Gastrocnemius medialis (tissue), 4 donors: ENCODE data around the gene FKBP5. TPM values are rescaled to one million over a fixed set of nuclear protein-coding genes. Genes with fewer than 3 reads are reported as not detected.
A peak's percentile ranks its signal among the peaks of the same experiment; 100 is the strongest.

Experiments used
- ATAC-seq, 2 donors: fragments of 150-250 bp; one replicate each; pipeline ENCODE4 v1.9.1; 2016
- DNase-seq, 2 donors: peaks; one replicate each; pipeline ENCODE4 v3.0.0-alpha.2; 2019
- H3K27ac ChIP-seq, 4 donors: fragments of 200-600 bp; sonication (generic); 1 replicate in 1 of 4; 2 replicates in 3 of 4; pipeline ENCODE4 v1.5.1; 2016 to 2018; ENCODE audit warnings: mild to moderate bottlenecking in 2 of 4, moderate library complexity in 1 of 4
- H3K27me3 ChIP-seq, 3 donors: fragments of 200-600 bp; sonication (generic) in 2 of 3; 1 replicate in 1 of 3; 2 replicates in 2 of 3; pipeline versions ENCODE4 v1.5.1 to v1.6.0; 2016 to 2019; ENCODE audit warnings: mild to moderate bottlenecking in 1 of 3, moderate library complexity in 1 of 3
- H3K36me3 ChIP-seq, 2 donors: fragments of 200-600 bp; sonication (generic) in 1 of 2; one replicate each; pipeline ENCODE4 v1.5.1; 2017 to 2018
- H3K4me1 ChIP-seq, 2 donors: fragments of 200-600 bp; sonication (generic) in 1 of 2; one replicate each; pipeline ENCODE4 v1.5.1; 2016 to 2017; ENCODE audit warnings: mild to moderate bottlenecking in 2 of 2
- H3K4me3 ChIP-seq, 4 donors: fragments of 200-600 bp; sonication (generic) in 3 of 4; 1 replicate in 1 of 4; 2 replicates in 3 of 4; pipeline ENCODE4 v1.5.1; 2016 to 2019; ENCODE audit warnings: mild to moderate bottlenecking in 2 of 4
- H3K9me3 ChIP-seq, 3 donors: fragments of 200-600 bp; sonication (generic) in 2 of 3; 1 replicate in 1 of 3; 2 replicates in 2 of 3; pipeline ENCODE4 v1.5.1; 2016 to 2019
- POLR2A ChIP-seq, 2 donors: fragments of 450-650 bp; IDR thresholded peaks; one replicate each; pipeline ENCODE4 v1.6.1; 2017; ENCODE audit warnings: antibody characterized with exemption in 2 of 2, mild to moderate bottlenecking in 2 of 2, moderate library complexity in 2 of 2
- in situ Hi-C, 4 donors: fragments of 200-750 bp; cut with MboI; loops; one replicate each; pipeline versions ENCODE4 v1.15.0 to v1.8.0; 2017; ENCODE audit warnings: low sequenced_read_pairs in 4 of 4
- intact Hi-C: fragments of 100-400 bp; cut with DNase I; formaldehyde crosslinking; loops from one replicate; pipeline ENCODE4 v1.15.1; 2023; ENCODE audit warnings: low total_unique reads
- total RNA-seq, 4 donors: library from RNA; depleted of rRNA; stranded (reverse); fragments of >200 nt; gene quantifications; one replicate each; pipeline versions ENCODE4 v1.1.0 to v1.2.3, GENCODE V29; 2016
- TF ChIP-seq, protein P1 (sequence below), 5 experiments: fragments of 450-650 bp in 3 of 5; fragments of 200-600 bp in 2 of 5; sonication (generic) in 2 of 5; IDR thresholded peaks in 4 of 5; conservative IDR thresholded peaks in 1 of 5; 1 replicate in 4 of 5; 2 replicates in 1 of 5; pipeline ENCODE4 v1.5.1; 2016 to 2019; ENCODE audit warnings: antibody characterized with exemption in 5 of 5, mild to moderate bottlenecking in 3 of 5, moderate library complexity in 3 of 5

The FKBP5 gene
- total RNA-seq, 4 donors from 2014 or later: 665 to 1,753 (median 1,205) TPM

DNA sequence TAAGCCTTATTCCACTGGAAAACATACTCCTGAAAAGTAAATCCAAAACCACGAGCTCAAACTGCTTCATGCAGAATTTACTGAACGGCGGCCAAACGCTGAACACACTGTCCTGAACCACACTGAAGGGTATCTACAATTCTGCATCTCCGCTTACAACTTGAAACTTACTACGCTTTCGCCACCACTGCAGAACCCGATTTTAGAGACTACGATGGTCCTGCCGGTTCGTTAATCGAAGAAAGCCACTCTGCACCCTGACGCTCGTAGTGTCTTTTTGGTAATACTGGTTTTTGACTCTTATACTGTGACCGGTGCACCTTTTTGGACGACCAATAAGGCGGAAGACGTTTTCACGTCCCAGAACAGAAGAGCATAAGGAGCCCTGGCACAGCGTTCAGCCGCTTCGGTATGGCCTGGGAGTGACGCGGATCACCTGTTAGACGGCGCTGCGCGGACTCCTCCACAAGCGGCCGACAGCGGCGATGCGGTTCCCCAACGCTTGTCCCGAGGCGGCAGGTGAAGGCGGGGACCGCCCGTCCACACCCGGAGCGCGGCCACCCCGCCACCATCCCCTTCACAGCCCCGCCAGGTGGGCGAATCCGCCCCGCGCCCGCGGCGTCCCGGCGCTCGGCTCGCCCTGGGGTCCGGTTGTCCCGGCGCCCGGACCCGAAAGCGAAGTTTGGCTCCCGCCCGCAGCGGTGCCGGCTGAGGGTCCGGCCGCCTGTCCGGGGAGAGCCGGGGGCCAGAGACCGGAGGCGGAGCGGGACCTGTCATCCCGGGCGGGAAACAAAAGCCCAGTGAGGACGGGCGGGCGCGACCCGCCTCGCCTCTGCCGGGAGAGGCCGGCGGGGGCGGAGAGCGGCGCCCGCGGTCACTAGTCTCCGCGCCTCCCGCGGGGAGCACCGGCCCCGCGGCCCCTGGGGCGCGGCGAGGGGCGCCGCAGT lies 784 bp downstream of the FKBP5 start:
- Histone ChIP-seq H3K4me1 (peaks cover 43 to 45% of the 10 kb centered on the region in 2 donors), H3K27me3 (no peaks in the 10 kb centered on the region), H3K4me3 (peak overlapping the region; percentile 79 to 88 (median 84)), H3K36me3 (peaks cover 0 to 34% of the 10 kb centered on the region in 2 donors), H3K9me3 (no peaks in the 10 kb centered on the region), H3K27ac (peak overlapping the region; percentile 96 to 98 (median 97))
- intact Hi-C loops: loop anchor here (1.0 kb wide), 1 partner anchor 39 kb away; no protein-coding TSS in a partner anchor
- TF ChIP-seq POLR2A (IDR thresholded peaks at IDR 0.05): peak; percentile 55 to 72
- TF ChIP-seq, protein P1, sequence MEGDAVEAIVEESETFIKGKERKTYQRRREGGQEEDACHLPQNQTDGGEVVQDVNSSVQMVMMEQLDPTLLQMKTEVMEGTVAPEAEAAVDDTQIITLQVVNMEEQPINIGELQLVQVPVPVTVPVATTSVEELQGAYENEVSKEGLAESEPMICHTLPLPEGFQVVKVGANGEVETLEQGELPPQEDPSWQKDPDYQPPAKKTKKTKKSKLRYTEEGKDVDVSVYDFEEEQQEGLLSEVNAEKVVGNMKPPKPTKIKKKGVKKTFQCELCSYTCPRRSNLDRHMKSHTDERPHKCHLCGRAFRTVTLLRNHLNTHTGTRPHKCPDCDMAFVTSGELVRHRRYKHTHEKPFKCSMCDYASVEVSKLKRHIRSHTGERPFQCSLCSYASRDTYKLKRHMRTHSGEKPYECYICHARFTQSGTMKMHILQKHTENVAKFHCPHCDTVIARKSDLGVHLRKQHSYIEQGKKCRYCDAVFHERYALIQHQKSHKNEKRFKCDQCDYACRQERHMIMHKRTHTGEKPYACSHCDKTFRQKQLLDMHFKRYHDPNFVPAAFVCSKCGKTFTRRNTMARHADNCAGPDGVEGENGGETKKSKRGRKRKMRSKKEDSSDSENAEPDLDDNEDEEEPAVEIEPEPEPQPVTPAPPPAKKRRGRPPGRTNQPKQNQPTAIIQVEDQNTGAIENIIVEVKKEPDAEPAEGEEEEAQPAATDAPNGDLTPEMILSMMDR (IDR thresholded peaks at IDR 0.05 in 4 of 5, conservative IDR thresholded peaks at IDR 0.05 in 1 of 5): no peak
- in situ Hi-C loops: no loop called here
- ATAC-seq: peak; percentile 8 to 16
- DNase-seq: peak; percentile 64 to 75

DNA sequence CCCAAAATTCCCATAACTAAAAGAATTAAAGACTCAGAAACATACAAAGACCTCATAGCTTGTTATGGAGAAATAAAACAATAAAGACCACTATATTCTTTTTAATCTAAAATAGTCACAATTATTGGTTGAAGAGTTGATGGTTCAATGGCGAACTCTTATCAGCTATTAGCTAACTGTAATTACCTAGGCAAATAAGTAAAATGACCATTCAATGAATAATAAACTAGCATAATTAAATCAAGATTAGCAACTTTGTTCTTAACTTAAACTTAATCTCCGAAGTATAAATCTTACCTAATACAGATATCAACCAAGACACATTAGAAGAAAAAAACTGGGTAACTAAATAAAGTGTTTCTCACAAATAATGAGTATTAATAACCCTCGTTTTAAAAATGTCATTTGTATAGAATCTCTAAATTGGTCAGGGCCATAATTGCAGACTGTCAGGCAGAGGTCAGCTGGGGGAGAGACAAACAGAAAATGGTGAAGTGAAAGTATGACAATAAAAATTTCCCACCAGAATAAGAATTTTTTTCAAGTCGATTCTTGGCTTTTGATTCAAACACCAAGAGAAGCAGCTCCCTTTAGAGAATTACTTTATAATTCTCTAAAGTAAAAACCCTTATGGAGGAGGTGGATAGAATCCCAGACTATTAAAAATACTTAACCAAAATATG lies 1.7 kb downstream of the FKBP5 start:
- Histone ChIP-seq H3K27ac (peak overlapping the region; percentile 96 to 98 (median 97)), H3K4me1 (peaks cover 43 to 49% of the 10 kb centered on the region in 2 donors), H3K27me3 (no peaks in the 10 kb centered on the region), H3K36me3 (peaks cover 0 to 41% of the 10 kb centered on the region in 2 donors), H3K4me3 (peak overlapping the region; percentile 79 to 88 (median 84)), H3K9me3 (no peaks in the 10 kb centered on the region)
- in situ Hi-C loops: no loop called here
- DNase-seq: no peak
- TF ChIP-seq, protein P1 (IDR thresholded peaks at IDR 0.05 in 4 of 5, conservative IDR thresholded peaks at IDR 0.05 in 1 of 5): no peak
- TF ChIP-seq POLR2A (IDR thresholded peaks at IDR 0.05): no peak
- intact Hi-C loops: no loop called here
- ATAC-seq: no peak

DNA sequence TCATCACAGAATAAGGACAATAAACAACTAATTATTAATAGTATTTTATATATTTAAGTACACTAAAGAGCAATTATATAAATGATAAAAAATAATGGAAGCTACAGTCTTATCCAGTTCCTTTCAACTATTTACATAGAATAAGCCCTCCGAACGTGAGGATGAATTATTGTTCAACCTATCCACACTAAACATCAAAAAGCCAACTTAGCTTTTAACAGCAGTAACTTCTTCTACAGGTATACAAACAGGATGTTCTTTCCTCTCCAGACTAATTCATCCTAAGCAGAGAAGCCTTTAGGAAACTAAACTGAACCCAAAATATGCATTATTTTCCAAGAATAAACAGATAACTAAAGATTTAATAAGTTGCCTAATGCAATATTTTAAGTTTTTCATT lies 2.3 kb downstream of the FKBP5 start:
- in situ Hi-C loops: no loop called here
- no peaks in the 10 kb centered on the region for H3K27me3 ChIP-seq

DNA sequence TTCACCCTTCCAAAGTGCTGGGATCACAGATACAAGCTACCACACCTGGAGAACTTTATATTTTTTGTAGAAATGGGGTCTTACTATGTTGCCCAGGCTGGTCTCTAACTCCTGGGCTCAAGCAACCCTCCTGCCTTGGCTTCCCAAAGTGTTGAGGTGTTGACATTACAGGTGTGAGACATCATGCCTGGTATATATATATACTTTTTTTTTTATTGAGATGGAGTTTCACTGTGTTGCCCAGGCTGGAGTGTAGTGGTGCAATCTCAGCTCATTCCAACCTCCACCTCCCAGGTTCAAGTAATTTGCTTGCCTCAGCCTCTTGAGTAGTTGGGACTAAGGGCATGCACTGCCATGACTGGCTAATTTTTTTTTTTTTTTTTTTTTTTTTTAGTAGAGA lies 5.4 kb downstream of the FKBP5 start:
- H3K27me3 ChIP-seq: no peaks in the 10 kb centered on the region
- peak overlapping the region; percentile 79 to 88 (median 84) for H3K4me3 ChIP-seq
- peaks cover 0 to 76% of the 10 kb centered on the region in 2 donors for H3K36me3 ChIP-seq
- DNase-seq: peak in 1 of 2 donors; percentile 58
- in situ Hi-C loops (loop anchor here in 1 of 4 donors (5.0 kb wide), 1 partner anchor 41 kb away; no protein-coding TSS in a partner anchor), intact Hi-C loops (loop anchor here (5.0 kb wide), 1 partner anchor 41 kb away; no protein-coding TSS in a partner anchor)
- peaks cover 51 to 58% of the 10 kb centered on the region in 2 donors for H3K4me1 ChIP-seq
- H3K9me3 ChIP-seq: no peaks in the 10 kb centered on the region
- ATAC-seq: peak; percentile 17 to 42
- TF ChIP-seq, protein P1 (IDR thresholded peaks at IDR 0.05 in 4 of 5, conservative IDR thresholded peaks at IDR 0.05 in 1 of 5): no peak
- TF ChIP-seq POLR2A (IDR thresholded peaks at IDR 0.05): peak in 1 of 2 donors; percentile 20
- peak overlapping the region; percentile 96 to 98 (median 97) for H3K27ac ChIP-seq

More for the DNA sequence above, 2.3 kb downstream of the FKBP5 start:
- H3K4me1 ChIP-seq: peaks cover 43 to 49% of the 10 kb centered on the region in 2 donors
- ATAC-seq: no peak
- H3K9me3 ChIP-seq: no peaks in the 10 kb centered on the region
- DNase-seq: no peak
- peak overlapping the region; percentile 96 to 98 (median 97) for H3K27ac ChIP-seq
- intact Hi-C loops: no loop called here
- peak in 1 of 2 donors; percentile 36 for TF ChIP-seq POLR2A (IDR thresholded peaks at IDR 0.05)
- TF ChIP-seq, protein P1 (IDR thresholded peaks at IDR 0.05 in 4 of 5, conservative IDR thresholded peaks at IDR 0.05 in 1 of 5): no peak
- H3K4me3 ChIP-seq: peak overlapping the region; percentile 79 to 88 (median 84)
- peaks cover 0 to 45% of the 10 kb centered on the region in 2 donors for H3K36me3 ChIP-seq
